DOHH2 (cell line): ENCODE data around the gene KRTAP10-1.

ENCODE experiments used
- EZH2phosphoT487 ChIP-seq: fragments of 200-600 bp; sonication (generic); IDR thresholded peaks from 2 replicates; pipeline ENCODE4 v1.6.1; 2017; ENCODE audit warnings: borderline replicate concordance, mild to moderate bottlenecking, antibody characterized with exemption, low read length, moderate library complexity, mixed read lengths
- TF ChIP-seq, protein P1 (sequence below): fragments of 200-600 bp; sonication (generic); IDR thresholded peaks from one replicate; pipeline ENCODE4 v1.5.1; 2014; ENCODE audit warnings: antibody characterized with exemption, mild to moderate bottlenecking, low read depth, low read length; ENCODE audit not compliant: poor library complexity, severe bottlenecking

GRCh38 chr21:44531606-44532564 is 8.1 kb downstream of the KRTAP10-1 start:
- TF ChIP-seq, protein P1, sequence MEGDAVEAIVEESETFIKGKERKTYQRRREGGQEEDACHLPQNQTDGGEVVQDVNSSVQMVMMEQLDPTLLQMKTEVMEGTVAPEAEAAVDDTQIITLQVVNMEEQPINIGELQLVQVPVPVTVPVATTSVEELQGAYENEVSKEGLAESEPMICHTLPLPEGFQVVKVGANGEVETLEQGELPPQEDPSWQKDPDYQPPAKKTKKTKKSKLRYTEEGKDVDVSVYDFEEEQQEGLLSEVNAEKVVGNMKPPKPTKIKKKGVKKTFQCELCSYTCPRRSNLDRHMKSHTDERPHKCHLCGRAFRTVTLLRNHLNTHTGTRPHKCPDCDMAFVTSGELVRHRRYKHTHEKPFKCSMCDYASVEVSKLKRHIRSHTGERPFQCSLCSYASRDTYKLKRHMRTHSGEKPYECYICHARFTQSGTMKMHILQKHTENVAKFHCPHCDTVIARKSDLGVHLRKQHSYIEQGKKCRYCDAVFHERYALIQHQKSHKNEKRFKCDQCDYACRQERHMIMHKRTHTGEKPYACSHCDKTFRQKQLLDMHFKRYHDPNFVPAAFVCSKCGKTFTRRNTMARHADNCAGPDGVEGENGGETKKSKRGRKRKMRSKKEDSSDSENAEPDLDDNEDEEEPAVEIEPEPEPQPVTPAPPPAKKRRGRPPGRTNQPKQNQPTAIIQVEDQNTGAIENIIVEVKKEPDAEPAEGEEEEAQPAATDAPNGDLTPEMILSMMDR = no peak
- TF ChIP-seq EZH2phosphoT487 = no peak
